AG10803 (cell line): ENCODE results near the gene COL6A3.

Experiments used
- DNase-seq: peaks from one replicate; pipeline ENCODE4 v3.0.0; 2010; ENCODE audit warnings: low read depth
- H3K4me3 ChIP-seq: 2 replicates; pipeline ENCODE4 v1.5.1; 2011; ENCODE audit warnings: mild to moderate bottlenecking, low read length, control low read depth
- TF ChIP-seq, protein P1 (sequence below): conservative IDR thresholded peaks from 2 replicates; pipeline ENCODE4 v1.5.1; 2011; ENCODE audit warnings: mild to moderate bottlenecking, low read length, control low read depth, inconsistent platforms

The COL6A3 gene

DNA sequence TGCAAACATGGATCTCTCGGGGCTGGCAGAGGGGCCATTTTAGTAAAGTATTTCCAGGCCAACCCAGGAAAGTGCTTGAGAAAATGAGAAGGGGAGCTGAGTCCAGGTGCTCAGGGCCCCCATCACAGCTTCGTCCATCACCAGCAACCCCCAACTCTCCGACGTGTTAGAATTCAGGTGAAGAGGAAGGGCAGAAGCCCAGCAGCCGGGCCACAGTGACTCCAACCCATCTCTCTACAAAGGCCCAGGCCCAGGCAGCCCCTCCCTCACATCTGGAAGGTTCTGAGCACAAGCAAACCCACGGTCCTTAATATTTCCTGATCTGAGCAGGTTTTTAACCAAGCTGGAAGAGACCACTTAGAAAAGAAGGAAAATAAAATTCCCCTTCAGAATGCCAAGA lies 34.7 kb upstream of the COL6A3 start:
- H3K4me3 ChIP-seq: no peak overlapping the region
- TF ChIP-seq, protein P1, sequence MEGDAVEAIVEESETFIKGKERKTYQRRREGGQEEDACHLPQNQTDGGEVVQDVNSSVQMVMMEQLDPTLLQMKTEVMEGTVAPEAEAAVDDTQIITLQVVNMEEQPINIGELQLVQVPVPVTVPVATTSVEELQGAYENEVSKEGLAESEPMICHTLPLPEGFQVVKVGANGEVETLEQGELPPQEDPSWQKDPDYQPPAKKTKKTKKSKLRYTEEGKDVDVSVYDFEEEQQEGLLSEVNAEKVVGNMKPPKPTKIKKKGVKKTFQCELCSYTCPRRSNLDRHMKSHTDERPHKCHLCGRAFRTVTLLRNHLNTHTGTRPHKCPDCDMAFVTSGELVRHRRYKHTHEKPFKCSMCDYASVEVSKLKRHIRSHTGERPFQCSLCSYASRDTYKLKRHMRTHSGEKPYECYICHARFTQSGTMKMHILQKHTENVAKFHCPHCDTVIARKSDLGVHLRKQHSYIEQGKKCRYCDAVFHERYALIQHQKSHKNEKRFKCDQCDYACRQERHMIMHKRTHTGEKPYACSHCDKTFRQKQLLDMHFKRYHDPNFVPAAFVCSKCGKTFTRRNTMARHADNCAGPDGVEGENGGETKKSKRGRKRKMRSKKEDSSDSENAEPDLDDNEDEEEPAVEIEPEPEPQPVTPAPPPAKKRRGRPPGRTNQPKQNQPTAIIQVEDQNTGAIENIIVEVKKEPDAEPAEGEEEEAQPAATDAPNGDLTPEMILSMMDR: no peak
- no peak for DNase-seq

DNA sequence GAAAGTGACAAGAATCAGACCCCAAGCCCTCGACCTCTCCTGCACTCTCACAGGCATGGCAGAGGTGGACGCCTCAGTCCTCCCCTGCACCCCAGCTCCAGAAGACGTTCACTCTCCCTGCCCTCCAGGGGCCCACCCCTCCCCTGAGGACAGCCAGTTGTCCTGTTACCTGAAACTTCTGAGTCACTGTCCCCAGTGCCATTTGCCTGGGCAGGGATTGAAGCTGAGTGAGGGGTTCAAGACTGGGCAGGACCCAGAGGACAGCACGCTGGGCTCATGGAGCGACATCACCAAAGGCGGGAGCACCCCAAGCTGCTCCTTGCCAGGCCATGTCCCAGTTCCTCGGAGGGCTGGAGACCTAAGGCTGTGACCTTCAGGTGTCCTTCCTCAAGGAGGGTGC lies 34.2 kb upstream of the COL6A3 start:
- DNase-seq: no peak
- TF ChIP-seq, protein P1: no peak
- no peak overlapping the region for H3K4me3 ChIP-seq

DNA sequence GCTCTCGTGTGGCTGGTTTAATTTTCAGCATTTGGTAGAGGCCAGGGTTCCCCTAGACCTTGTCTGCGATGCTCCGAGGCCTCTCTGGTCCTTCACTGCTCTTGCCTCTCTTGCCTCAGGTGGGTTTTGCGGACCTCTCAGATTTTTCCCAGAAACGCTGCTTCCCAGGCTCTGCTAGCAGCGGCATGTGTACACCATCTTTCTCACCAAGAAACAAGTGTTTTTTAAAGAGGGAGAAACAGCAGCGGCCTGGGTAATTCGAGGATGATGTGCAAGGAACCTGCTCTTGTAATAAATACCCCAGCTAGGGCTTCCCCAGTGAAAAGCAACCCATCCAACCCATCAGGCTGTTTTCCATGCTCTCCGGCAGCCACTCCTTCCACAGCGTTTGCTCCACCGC lies 33.5 kb upstream of the COL6A3 start:
- TF ChIP-seq, protein P1: no peak
- no peak for DNase-seq
- H3K4me3 ChIP-seq: no peak overlapping the region

DNA sequence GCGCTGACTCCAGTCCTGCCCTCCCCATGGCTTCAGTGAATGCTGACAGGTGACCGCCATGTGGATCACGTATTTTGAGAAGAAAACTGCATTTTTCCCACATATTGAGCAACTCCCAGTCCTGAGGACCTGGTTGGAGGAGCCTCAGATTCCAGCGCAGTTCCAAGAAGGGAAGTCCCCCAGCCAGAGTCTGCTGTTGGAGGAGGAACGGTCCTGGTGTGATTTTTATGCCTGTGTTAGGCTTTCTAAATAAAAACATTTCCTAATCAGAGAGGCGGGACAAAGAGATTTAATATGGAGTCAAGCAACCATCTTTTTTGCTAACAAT lies 32.3 kb upstream of the COL6A3 start:
- TF ChIP-seq, protein P1: no peak
- H3K4me3 ChIP-seq: no peak overlapping the region
- DNase-seq: peak; percentile 70

DNA sequence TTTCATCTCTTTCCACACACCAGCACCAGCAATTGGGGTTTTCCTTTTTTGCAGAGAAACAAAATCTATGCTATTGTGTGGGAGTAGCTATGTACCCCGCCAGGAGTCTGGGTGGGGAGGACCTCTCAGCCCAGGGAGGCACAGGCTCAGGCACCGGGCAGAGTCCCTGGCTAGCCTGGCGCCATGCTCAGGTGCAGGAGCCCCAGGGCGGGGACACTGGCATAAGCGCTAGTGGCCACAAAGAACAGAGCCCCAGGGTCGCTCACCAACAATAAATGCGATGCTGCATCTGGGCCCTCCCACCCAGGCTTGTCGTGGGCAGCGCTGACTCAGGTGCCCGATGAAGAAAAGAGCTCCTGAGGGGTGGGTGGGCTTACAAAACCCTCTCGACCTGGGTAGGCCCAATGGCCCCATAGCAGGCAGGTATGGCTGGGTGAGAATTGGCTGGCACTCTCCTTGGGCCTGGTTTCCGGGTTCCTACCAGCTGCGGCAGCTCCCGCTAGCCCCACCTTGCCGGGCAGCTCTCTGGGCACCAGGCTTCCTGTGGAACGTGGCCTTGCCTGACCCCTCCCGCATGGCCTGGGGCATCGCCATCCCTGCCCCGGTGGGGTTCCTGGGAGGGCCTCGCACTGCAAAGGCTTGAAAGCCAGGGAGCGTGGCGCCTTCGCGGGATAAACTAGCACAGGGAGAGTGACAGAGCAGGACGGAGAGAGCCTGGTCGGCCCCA lies 31.8 kb upstream of the COL6A3 start:
- no peak overlapping the region for H3K4me3 ChIP-seq
- no peak for DNase-seq
- TF ChIP-seq, protein P1: no peak

DNA sequence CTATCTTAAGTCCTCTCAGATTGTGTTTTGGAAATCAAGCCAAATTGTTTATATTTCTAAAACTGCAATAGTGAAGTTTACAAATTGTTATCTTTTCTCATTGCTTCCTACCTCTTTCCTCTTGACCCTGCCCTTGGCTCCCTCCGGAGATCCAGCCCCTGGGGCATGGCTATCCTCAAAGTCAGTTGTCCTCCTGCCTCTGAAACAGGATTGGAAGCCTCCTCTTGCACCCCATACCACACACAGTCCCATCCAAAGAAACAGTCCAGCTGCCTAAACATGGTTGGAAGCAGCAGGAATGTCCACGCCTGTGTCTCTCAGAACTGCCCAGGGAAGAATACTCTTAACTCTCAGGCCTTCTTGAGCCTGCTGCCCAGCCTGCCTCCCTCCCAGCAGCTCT lies 30.1 kb upstream of the COL6A3 start:
- TF ChIP-seq, protein P1: no peak
- H3K4me3 ChIP-seq: no peak overlapping the region
- no peak for DNase-seq

DNA sequence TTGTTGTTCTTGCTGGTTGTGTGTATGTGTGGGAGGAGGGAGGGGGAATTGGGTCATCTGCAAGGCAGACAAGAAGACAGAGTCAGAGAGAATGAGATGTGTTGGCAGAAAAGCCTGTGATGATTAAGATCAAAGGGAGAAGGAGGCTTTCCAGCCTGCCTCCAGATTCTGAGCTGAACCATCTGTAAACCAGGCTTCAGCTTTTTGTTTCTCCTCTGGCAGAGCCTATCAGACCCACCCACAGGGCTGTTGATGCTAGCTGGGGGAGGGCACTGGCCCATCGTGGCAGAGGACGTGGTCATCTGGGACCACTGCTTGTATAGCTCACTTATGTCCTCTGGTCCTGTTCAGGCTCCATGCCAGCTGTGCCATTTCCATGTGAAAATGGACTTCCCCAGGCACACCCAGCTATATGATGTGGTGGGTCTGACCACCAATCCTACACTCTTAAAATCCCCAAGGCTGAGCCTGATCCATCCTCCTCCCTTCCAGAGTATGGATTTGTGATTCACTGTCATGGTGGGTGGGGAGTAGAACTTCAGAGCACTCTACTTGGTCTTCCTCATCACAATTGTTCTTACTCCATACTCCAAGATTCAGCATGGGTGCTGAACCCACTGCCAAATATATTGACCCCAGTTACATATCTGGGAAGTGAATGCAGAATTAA lies 27.8 kb upstream of the COL6A3 start:
- peak; percentile 83 for DNase-seq
- TF ChIP-seq, protein P1: no peak
- no peak overlapping the region for H3K4me3 ChIP-seq
